Measurements from ENCODE around the gene ZNF462. TPM values are rescaled to one million over a fixed set of nuclear protein-coding genes. Genes with fewer than 3 reads are reported as not detected.

Gene ZNF462
- total and polyA plus RNA-seq, 9 donors = 5.8 to 87.6 (median 51.2) TPM

GRCh38 chr9:106875529-106875928 lies 12.6 kb downstream of the ZNF462 start:
- DNase-seq = no peak
- intact Hi-C loops (cut with DNase I) = no loop called here
- no peaks in the 10 kb centered on the region for H3K36me3 ChIP-seq
- no peaks in the 10 kb centered on the region for H3K9me3 ChIP-seq
- no peaks in the 10 kb centered on the region for H3K27me3 ChIP-seq
- no peak overlapping the region for H3K4me3 ChIP-seq
- no peak overlapping the region for H3K27ac ChIP-seq
- peaks cover 34% of the 10 kb centered on the region for H3K4me1 ChIP-seq (ENCODE audit: insufficient read depth)
- WGBS, 3 donors = 20 to 51% (median 36%) methylated on average over 3 of the region's 3 CpGs
- no peak for TF ChIP-seq POLR2A (IDR thresholded peaks at IDR 0.05)
- no peak for TF ChIP-seq EP300 (IDR thresholded peaks at IDR 0.05)
- no peak for TF ChIP-seq CTCF (IDR thresholded peaks at IDR 0.05)

DNA sequence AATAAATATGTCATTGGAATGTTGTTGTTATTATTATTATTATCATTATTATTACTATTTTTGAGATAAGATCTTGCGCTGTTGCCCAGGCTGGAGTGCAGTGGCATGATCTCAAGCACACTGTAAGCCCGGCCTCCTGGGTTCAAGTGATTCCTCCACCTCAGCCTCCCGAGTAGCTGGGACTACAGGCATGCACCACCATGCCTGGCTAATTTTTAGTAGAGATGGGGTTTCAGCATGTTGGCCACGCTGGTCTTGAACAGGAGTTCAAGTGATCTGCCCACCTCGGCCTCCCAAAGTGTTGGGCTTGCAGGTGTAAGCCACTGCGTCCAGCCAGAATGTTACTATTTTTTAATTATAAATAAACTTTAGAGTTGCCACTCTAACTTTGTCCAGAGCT lies 14.4 kb downstream of the ZNF462 start:
- WGBS, 3 donors = 94 to 98% (median 95%) methylated on average over 6 of the region's 6 CpGs
- no peak overlapping the region for H3K27ac ChIP-seq
- H3K36me3 ChIP-seq = no peaks in the 10 kb centered on the region
- no peak for TF ChIP-seq EP300 (IDR thresholded peaks at IDR 0.05)
- TF ChIP-seq CTCF (IDR thresholded peaks at IDR 0.05) = no peak
- TF ChIP-seq POLR2A (IDR thresholded peaks at IDR 0.05) = no peak
- no peak for DNase-seq
- H3K9me3 ChIP-seq = no peaks in the 10 kb centered on the region
- intact Hi-C loops (cut with DNase I) = no loop called here
- no peak overlapping the region for H3K4me3 ChIP-seq
- peaks cover 29% of the 10 kb centered on the region for H3K4me1 ChIP-seq (ENCODE audit: insufficient read depth)
- H3K27me3 ChIP-seq = no peaks in the 10 kb centered on the region

- Histone ChIP-seq H3K4me3 (no peak overlapping the region), H3K36me3 (no peaks in the 10 kb centered on the region), H3K4me1 (ENCODE audit: insufficient read depth) (peaks cover 27% of the 10 kb centered on the region), H3K9me3 (no peaks in the 10 kb centered on the region), H3K27ac (peak overlapping the region; percentile 13 to 43), H3K27me3 (no peaks in the 10 kb centered on the region)
- intact Hi-C loops (cut with DNase I) = no loop called here
- DNase-seq = no peak
- WGBS, 3 donors = 64 to 68% (median 64%) methylated on average over 5 of the region's 5 CpGs
- TF ChIP-seq POLR2A (IDR thresholded peaks at IDR 0.05) (no peak), CTCF (IDR thresholded peaks at IDR 0.05) (no peak), EP300 (IDR thresholded peaks at IDR 0.05) (no peak)
Observed at GRCh38 chr9:106878081-106878837, 15.3 kb downstream of the ZNF462 start.

DNA sequence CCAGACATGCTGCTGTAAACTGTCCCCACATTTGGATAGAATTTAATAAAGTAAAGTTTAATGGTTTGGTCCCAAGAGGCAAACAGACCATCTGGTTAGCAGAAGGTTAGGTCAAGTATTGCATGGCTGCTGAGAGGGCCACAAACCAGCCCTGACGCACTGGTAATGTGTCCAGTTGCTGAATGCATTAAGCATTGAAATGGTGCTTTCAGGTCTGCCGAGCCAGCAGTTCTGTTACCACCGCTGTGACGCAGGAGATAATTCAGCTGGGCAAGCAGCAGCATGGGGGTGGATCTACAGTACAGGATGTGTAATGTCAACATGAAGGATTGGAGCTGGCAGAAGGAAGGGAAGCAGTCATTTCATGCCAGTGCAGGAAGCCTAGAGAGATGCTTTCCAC lies 16.0 kb downstream of the ZNF462 start:
- TF ChIP-seq CTCF (IDR thresholded peaks at IDR 0.05) (no peak), POLR2A (IDR thresholded peaks at IDR 0.05) (no peak), EP300 (IDR thresholded peaks at IDR 0.05) (no peak)
- H3K4me3 ChIP-seq = no peak overlapping the region
- peak; percentile 78 to 83 (median 81) for DNase-seq
- no peaks in the 10 kb centered on the region for H3K36me3 ChIP-seq
- no peaks in the 10 kb centered on the region for H3K27me3 ChIP-seq
- peaks cover 25% of the 10 kb centered on the region for H3K4me1 ChIP-seq (ENCODE audit: insufficient read depth)
- H3K9me3 ChIP-seq = no peaks in the 10 kb centered on the region
- 2 to 5% (median 3%) methylated on average over 4 of the region's 4 CpGs for WGBS, 3 donors
- intact Hi-C loops (cut with DNase I) = no loop called here
- H3K27ac ChIP-seq = peak overlapping the region in 1 of 2 donors; percentile 43
